HG03460 (cell line): Measurements from ENCODE around the gene EHMT1.

Experiments
- ATAC-seq: cut with Tn5 transposase; IDR thresholded peaks from one replicate; pipeline ENCODE4 v1.9.1; 2021; ENCODE audit not compliant: unreplicated experiment

The EHMT1 gene

DNA sequence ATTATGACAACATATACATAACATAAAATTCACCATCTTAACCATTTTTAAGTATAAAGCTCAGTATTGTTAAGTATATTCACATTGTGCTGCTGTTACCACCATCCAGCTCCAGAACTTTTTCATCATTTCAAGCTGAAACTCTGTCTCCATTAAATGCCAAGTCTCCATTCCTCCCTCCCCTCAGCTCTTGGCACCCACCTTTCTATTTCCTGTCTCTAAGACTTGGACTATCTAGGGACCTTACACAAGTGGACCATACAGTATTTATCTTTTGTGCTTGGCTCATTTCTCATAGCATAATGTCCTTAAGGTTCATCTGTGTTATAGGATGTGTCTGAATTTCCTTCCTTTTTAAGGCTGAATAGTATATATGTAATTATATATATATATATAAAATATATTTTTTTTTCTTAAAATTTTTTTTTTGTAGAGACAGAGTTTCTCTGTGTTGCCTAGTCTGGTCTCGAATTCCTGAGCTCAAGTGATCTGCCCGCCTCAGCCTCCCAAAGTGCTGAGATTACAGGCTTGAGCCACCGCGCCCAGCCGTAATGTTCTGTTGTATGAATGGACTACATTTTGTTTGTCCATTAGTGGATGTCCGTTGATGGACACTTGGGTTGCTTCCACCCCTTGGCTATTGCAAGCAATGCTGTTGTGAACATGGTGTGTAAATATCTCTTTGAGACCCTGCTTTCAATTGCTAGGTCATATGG lies 72.3 kb downstream of the EHMT1 start:
- no peak for ATAC-seq

DNA sequence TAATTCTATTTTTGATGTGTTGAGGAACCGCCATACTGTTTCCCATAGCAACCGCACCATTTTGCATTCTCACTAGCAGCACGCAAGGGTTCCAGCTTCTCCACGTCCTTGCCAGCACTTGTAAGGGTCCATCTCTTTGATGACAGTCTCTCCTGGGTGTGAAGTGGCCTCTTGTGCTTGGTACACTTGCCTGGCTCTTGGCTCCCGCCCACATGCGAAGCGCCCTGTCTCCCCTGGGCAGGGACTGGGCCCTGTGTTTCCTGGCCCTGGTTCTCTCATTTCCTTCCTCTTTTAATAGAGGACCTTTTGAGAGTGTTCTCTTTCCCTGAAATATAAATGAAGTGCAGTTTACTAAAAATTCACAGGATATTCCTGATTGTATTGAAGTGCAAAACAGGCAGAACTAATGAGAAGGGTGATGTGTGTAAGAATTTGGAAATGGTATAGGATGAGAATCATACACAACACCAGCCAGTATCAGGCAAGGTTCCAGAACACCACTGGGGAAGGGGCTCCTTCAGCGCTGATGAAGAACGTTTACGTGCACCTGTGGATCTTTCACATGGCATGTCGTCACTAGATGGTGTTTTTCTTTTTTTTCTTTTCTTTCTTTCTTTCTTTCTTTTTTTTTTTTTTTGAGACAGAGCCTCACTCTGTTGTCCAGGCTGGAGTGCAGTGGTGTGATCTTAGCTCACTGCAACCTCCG lies 73.0 kb downstream of the EHMT1 start:
- ATAC-seq: no peak

DNA sequence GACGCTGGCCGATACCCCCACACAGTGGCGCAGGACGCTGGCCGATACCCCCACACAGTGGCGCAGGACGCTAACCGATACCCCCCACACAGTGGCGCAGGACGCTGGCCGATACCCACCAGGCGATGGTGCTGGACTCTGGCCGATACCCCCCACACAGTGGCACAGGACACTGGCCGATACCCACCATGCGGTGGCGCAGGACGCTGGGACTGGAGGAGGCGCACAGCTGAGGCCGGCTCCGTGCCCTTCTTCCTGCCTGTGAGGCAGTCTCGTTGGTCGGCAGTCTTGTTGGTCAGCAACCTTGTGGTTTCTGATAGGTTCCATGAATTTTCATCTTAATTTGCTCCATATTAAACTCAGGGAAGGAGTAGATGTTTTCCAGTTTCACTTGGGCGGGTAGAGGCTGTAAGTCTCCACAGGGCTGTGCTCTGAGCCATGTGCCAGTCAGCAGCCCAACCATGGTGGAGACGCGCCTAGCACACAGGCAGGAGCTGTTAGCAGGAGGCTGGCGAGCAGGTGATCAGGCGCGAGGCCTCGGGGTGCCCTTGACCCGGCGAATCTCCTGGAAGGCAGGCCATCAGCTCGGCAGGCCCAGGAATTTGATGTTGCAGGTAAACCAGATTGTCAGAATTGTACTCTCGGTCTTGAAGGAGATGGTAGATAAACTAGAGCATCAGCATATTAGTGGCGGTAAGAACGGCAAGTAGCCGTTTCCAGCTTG lies 75.6 kb downstream of the EHMT1 start:
- no peak for ATAC-seq

DNA sequence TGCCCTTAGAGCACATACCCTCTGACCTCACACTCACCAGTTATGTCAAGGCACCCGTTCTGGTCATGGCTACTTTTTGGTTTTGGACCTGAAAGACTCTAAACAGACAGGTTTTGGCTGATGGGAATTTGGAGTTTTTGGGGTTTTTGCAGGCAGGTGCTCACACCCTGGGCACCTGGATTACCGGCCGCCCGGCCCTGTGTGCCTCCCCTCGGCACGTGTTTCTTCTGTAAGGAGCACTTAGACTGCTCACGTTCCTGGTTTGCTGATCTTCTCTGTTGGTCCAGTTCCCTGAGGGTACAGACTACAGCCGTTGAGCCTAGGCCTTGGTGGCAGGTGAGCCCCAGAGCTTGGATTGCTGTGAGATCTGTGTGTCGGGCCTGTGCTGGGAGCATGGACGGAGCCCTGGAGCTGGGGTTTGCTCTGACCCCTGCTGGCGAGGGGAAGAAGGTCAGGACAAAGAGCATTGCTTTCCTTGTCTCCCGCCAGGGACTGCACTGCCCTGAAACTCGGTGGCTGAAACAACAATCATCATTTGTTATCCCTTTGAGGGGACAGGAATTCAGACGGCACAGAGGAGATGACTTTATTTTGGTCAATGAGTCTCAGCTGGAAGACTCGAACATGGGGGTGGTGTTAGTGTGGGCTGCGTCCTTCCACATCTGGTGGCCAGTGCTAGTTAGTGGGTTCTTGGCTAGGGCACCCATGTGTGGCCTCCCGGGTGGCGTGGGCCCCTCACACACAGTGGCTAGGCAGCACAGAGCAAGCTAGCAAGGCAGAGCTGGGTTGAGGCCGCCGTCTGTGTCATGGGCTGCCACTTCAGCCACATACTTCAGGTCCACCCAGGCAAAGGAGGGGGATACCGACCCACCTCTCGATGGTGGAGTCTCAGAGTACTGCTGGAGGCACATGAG lies 76.4 kb downstream of the EHMT1 start:
- no peak for ATAC-seq

DNA sequence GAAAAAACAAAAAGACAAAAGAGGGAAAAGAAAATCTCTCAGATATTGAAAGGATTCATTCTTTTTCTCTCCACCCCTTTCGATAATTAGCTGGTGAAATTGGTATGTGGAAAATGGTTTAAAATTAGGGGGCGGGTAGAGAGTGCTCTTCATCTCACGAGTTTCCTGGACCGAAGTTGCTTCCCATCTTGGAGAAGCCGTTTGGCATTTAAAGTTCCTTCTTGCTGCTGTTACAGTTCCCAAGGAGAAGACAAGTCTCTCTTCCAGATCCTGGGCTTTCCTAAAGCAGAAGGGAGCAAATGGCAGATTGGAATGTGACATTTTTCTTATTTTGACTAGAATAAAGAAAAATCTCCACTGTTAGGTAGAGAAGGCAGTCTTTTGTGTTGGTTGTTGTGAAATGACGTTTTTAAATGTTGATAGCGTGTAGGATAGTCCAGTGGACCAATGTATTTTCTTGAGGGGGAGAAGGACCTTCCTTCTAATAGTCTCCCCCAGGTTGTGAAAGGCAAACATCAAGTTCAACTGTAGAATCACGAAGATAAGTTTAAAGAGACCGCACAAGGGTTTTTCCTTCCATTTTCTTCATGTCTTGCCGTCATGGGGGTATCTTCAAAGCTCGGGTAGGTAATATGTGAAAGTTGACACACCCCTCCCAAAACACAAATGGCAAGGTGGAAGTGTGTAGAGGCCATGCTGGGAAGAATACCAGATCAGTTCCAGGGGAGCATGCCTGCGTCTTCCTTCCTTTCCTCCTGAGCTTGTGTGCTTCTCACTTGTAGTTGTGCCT lies 77.5 kb downstream of the EHMT1 start:
- ATAC-seq: no peak

DNA sequence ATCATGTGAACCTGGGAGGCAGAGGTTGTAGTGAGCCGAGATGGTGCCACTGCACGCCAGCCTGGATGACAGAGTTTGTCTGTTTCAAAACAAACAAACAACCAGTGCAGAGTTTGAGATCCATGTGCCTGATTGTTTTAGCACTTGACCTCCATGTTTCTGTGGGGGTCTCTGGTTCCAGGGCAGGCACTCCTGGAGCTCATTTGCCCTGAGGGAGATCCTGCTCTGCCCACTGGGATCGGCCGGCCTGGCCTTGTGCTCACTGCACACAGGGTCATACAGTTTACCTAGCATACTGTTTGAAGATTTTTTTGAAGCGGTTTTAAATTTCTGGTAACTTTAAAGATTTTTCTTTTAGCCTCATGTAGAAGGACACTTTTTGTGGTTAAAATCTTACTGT lies 78.4 kb downstream of the EHMT1 start:
- no peak for ATAC-seq

DNA sequence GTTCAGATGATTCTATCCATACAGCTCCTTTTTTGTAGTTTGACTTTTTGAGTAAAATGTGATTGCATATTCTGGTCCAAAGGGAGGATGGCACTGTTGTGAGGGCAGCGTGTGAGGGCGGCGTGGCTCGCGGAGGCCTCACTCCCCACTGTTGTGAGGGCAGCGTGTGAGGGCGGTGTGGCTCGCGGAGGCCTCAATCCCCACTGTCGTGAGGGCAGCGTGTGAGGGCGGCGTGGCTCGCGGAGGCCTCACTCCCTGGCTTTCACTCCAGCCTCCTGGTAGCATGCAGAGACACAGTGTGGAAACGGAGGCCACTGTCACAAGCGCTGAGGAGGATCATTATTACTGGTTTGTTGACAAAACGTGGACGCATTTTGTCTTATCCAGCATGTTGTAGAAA lies 79.0 kb downstream of the EHMT1 start:
- no peak for ATAC-seq

DNA sequence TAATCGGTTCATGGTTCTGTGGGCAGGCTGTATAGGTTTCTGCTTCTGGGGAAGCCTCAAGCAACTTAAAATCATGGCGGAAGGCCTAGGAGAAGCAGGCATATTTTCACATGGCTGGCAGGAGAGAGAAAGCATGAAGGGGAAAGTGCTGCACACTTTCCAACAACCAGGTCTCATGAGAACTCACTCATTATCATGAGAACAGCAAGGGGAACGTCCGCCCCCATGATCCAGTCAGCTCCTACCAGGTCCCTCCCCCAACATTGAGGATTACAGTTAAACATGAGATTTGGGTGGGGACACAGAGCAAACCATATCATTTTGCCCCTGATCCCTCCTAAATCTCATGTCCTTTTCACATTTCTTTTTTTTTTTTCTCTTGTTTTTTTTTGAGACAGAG lies 82.1 kb downstream of the EHMT1 start:
- ATAC-seq: no peak

DNA sequence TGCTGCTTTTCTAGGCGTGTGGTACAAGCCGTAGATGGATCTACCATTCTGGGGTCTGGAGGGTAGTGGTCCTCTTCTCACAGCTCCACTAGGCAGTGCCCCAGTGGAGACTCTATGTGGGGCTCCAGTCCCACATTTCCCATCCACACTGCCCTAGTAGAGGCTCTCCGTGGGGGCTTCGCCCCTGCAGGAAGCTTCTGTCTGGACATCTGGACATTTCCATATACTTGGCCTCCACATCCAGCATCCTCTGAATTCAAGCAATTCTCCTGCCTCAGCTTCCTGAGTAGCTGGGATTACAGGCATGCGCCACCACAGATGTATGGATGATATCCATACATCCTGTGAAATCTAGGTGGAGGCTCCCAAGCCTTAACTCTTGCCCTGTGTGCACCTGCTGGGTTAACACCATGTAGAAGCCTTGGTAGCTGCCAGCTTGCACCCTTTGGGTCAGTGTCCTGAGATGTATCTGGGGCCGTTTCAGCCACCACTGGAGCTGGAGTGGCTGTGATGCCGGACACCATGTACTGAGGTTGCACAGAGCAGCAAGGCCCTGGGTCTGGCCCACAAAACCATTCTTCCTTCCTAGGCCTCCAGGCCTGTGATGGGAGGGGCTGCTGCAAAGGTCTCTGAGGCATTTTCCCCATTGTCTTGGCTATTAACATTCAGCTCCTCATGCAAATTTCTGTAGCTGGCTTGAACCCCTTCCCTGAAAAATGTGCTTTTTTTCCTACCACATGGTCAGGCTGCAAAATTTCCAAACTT lies 84.0 kb downstream of the EHMT1 start:
- no peak for ATAC-seq

DNA sequence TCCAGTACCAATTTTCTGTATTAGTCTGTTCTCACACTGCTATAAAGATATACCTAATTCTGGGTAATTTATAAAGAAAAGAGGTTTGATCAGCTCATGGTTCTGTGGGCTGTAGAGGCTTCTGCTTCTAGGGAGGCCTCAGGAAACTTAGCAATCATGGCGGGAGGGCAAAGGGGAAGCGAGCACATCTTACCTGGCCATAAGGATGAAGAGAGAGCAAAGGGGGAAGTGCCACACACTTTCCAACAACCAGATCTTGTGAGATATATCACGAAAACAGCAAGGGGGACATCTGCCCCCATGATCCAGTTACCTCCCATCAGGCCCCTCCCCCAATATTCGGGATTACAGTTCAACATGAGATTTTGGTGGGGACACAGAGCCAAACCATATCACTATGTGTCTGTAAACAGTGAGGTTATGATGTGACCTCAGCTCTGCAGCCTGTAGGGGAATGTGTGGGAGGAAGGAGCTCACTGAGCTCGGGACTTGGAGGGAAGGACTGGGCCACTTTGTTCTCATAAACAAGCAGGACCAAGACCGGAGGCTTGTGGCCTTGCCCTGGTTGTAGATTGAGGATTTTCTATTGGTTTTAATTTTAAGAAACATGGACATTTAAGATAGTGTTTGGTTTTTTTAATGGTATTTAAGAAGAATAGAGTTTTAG lies 85.2 kb downstream of the EHMT1 start:
- ATAC-seq: no peak

DNA sequence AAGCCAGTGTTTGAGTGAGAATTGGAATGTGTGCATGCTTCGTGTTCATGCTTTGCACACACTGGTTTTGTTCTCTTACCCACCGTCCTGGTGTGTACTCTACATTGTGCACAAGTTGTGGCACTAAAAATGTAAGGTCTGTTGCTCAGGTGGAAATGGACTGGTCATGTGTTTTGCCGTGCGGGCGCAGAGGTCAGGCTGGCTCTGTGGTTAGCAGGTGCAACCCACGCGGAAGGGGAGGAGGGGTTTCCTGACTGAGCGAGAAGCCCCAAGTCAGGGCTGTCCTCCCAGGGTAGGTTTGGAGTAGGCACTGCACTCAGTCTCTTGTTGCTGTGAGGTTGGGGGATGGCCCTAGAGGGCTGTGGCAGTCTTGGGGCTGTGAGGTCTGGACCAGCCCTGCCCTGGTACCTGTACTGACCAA lies 86.6 kb downstream of the EHMT1 start:
- peak; percentile 54 for ATAC-seq

DNA sequence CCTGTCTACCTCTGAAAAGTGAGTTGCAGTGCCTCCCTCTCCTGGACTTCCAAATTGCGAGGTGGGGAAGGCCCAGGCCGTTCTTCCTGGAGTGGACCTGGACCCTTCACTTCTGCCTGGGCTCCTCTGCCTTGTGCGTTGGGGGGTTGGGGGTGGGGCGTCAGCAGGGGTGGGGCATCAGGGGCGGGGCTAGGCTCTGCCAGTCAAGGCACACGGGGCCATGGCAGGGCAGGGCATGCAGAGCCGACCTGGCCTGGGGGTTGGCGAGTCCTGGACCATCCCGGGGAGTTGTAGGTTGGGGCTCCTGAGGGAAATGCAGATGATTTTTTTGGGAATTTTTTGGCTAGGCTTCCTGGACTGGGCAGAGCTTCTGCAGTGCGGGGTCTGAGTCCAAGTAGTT lies 87.1 kb downstream of the EHMT1 start:
- ATAC-seq: peak; percentile 14

DNA sequence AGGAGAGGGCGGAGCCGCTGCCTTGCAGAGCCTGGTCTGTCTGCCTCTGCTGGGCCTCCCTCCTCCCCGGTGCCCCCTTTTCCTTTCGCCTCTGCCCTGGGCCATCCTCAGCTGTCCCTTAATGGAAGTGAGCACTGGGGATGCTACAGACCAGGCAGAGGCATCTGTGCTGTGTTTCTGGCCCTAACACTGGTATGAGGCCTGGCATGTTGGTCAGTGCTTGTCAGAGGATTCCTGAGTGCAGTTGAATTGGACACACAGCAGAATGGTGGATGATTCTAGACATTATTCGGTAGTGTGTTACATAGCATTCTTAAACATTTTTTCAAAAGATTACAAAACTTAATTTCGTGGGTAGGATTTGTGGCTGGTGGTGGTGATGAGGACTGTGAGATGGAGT lies 88.6 kb downstream of the EHMT1 start:
- ATAC-seq: no peak

DNA sequence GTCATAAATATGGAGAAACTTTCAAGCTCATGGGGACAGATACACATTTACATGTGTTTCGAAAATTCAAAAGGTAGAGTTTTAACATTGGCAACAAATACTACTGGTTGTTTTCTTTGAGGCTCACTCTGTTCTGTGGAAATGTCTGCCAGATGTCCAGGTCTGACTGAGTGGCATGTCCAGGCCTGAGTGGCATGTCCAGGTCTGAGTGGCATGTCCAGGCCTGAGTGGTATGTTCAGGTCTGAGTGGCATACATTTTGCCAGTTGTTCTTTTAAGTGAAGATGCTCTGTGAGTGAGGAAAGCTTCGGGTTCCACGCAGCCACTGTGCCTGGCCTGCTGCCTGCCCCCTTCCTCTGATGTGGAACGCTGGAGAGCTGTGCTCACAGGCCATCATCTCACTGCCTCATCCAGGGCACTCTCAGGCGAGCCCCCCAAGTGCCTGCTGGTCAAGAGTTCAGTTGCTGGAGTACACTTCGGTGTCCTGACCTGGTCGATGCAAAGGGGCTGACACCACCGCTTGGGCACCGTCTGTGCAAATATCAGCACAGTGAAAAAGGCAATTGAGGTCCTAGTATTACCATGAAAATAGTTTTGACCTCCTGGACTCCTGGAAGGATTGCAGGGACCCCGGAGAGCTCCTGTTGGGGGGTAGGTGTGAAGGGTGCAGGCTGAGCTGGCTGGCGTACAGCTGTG lies 89.9 kb downstream of the EHMT1 start:
- no peak for ATAC-seq

DNA sequence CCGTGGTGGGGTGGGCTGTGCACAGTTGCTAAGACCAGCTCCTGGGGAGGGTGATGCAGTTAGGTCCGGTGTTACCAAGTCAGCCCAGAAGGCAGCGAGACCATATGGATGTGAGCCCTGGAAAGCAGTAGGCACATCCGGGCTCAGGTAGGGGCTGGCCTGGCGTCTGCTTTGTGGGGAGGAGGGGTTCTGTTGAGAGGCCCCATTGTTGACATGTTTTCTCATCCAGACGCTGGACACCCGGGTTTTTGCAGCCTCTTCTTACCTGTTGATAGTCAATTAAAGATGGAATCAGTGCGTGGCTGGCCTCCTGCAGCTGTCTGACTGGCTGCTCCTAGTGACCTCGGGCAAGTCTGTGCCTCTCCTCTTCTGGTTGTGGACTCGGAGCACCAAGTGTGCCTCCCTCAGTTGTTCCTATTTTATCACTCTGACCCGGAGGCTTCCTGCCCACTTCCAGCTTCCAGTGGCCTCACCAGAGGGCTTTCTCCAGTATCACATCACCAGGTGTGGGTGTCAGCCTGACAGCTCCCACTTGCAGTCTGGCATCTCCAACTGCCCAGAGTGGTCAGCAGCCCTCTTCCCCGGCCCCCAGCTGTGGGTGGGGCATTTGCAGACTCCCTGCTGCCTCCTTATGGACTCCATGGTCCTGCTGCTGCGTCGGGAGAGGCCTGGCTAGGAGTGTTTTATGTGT lies 90.8 kb downstream of the EHMT1 start:
- ATAC-seq: no peak

DNA sequence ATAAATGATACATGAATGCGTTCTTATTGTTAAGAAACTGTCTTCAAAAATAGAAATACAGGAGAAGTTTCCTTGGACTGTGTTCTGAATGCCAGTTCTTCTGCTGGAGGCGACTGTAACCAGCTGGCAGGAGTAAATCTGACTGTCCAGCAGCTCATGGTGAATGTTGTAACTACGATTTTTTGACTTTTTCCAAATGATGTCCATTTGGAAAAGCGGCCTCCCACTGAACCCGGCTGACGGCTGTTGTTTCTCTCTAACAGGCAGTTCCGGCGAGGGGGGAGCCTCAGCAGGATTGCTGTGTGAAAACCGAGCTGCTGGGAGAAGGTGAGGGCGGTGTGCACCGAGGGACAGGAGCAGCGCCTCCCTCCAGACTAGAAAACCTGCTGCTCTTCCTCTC lies 91.9 kb downstream of the EHMT1 start:
- ATAC-seq: no peak

DNA sequence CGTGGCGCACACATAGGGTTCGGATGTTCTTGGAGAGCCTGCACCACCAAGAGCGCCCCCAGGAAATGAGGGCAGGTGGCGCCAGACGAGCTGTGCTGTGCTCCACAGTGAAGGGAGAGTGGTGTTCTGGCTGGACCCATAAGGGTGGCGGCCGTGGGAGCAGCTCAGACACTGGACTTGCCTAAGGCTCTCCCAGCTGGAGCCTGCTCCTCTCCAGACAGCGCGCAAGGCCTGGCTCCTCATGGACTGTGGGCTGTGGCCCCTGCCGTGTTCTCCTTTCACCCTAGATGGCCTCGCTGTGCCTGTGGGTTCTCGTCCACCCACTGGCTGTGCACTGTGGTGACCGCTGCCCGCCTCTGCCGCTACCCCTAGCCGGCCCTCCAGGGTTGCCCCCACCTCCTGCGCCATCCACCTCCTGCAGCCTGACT lies 92.9 kb downstream of the EHMT1 start:
- no peak for ATAC-seq

DNA sequence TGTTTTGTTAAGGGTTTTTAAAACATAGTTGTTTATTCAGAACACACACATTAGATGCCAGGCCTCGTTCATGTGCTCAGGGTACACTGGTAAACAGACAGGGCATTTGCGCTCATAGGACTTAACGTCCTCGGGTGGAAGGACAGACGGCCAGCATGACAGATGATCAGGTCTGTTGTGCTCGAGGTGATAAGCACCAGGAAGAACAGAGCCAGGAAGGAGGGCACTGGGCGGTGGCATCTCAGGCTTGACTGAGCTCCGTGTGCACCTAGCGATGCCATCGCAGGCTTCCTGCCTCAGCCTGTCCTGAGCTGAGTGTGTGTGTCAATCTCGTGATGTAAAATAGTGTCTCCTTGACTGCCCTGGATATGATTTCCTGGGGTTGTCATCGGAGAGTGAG lies 96.5 kb downstream of the EHMT1 start:
- ATAC-seq: no peak
